AG09309 (cell line): ENCODE measurements around the gene BSCL2.
"Not testable (repeated sequence)": the region's sequence is repeated elsewhere in the genome, so short reads cannot be mapped to it uniquely, and the experiment has no call there.

Source experiments
- DNase-seq: peaks from one replicate; pipeline ENCODE4 v3.0.0-alpha.2; 2010; ENCODE audit warnings: low read depth
- H3K4me3 ChIP-seq: 2 replicates; pipeline ENCODE4 v1.5.1; 2011; ENCODE audit warnings: mild to moderate bottlenecking, low read depth, low read length, moderate library complexity; ENCODE audit not compliant: control insufficient read depth
- CTCF ChIP-seq: IDR thresholded peaks from 2 replicates; pipeline ENCODE4 v1.5.1; 2011; ENCODE audit warnings: mild to moderate bottlenecking, low read depth, low read length, inconsistent platforms; ENCODE audit not compliant: insufficient read depth, control insufficient read depth; ENCODE audit errors: missing control alignments

BSCL2 gene

GRCh38 chr11:62705880-62706849 is 1.1 kb downstream of the BSCL2 start:
- H3K4me3 ChIP-seq, result peak overlapping the region; percentile 56
- no peak for TF ChIP-seq CTCF
- peak; percentile 57 for DNase-seq

GRCh38 chr11:62705413-62705812 is 1.8 kb downstream of the BSCL2 start:
- no peak for TF ChIP-seq CTCF
- H3K4me3 ChIP-seq, result peak overlapping the region; percentile 56
- DNase-seq, result no peak

- not testable (repeated sequence) for DNase-seq, H3K4me3 ChIP-seq
Measured at GRCh38 chr11:62703921-62704320, 3.3 kb downstream of the BSCL2 start.

GRCh38 chr11:62702246-62702645 is 5.0 kb downstream of the BSCL2 start:
- H3K4me3 ChIP-seq, result no peak overlapping the region
- no peak for TF ChIP-seq CTCF
- no peak for DNase-seq

GRCh38 chr11:62694455-62695167 is 12.6 kb downstream of the BSCL2 start:
- TF ChIP-seq CTCF, result peak; percentile 81
- H3K4me3 ChIP-seq, result no peak overlapping the region
- no peak for DNase-seq

GRCh38 chr11:62693624-62694023 is 13.6 kb downstream of the BSCL2 start:
- not testable (repeated sequence) for H3K4me3 ChIP-seq, DNase-seq

- DNase-seq, result peak; percentile 91
- H3K4me3 ChIP-seq, result 0 out of 2 replicates have a peak within 1 kb of the TSS, but pooled peaks have one; percentile 0
- peak; percentile 3 for TF ChIP-seq CTCF
Measured at GRCh38 chr11:62689421-62690183, 17.6 kb downstream of the BSCL2 start, which contains the start of gene LRRN4CL. LRRN4CL (minus strand) TSS chr11:62689530; CDS start chr11:62688508, 1,022 bp downstream.
